22Rv1 (cell line): ENCODE results near the gene LRRC61.

Experiments used
- CTCF ChIP-seq: fragments of 450-650 bp; IDR thresholded peaks from 2 replicates; pipeline ENCODE4 v1.5.1; 2017; ENCODE audit warnings: mild to moderate bottlenecking
- ZFX ChIP-seq: fragments of 450-650 bp; IDR thresholded peaks from 2 replicates; pipeline ENCODE4 v1.6.1; 2017; ENCODE audit warnings: antibody characterized with exemption, borderline replicate concordance

- TF ChIP-seq CTCF (no peak), ZFX (no peak)
Measured at GRCh38 chr7:150339409-150339809, 16.3 kb downstream of the LRRC61 start.
